A673 (cell line): ENCODE results near the gene POLR3F. TPM values are rescaled to one million over a fixed set of nuclear protein-coding genes. Genes with fewer than 3 reads are reported as not detected.
"Not testable (repeated sequence)": the region's sequence is repeated elsewhere in the genome, so short reads cannot be mapped to it uniquely, and the experiment has no call there.

Experiments
- BruUV-seq: library from RNA; stranded (reverse); fragments of 400-500 nt; replicated peaks from 2 replicates; lab custom pipeline; 2021; lab: Mats Ljungman, UMichigan
- CTCF ChIA-PET: fragments of 300-600 bp; sonication (Branson Sonifier 250); formaldehyde crosslinking; loops from one replicate; lab custom pipeline; 2022; ENCODE audit warnings: antibody characterized with exemption; lab: Charles Lee
- POLR2A ChIA-PET: fragments of 300-600 bp; sonication (Branson Sonifier 250); formaldehyde crosslinking; loops from one replicate; lab custom pipeline; 2022; ENCODE audit warnings: antibody characterized with exemption; ENCODE audit not compliant: low non-redundant PET; lab: Charles Lee
- DNase-seq: peaks from one replicate; pipeline ENCODE4 v3.0.0-alpha.2; 2015; ENCODE audit warnings: low spot score
- H3K27ac ChIP-seq: fragments of 200-600 bp; sonication (generic); 2 replicates; pipeline ENCODE4 v1.5.1; 2016; ENCODE audit warnings: mixed run types, low read depth, mild to moderate bottlenecking, mixed read lengths, antibody characterized with exemption, low read length; ENCODE audit not compliant: poor library complexity, severe bottlenecking
- H3K27me3 ChIP-seq: fragments of 200-600 bp; sonication (generic); replicated peaks from 2 replicates; pipeline ENCODE4 v1.6.1; 2017; ENCODE audit warnings: mixed run types, low read depth, mild to moderate bottlenecking, mixed read lengths, antibody characterized with exemption, low read length; ENCODE audit not compliant: insufficient read depth, poor library complexity
- H3K36me3 ChIP-seq: fragments of 200-600 bp; sonication (generic); 2 replicates; pipeline ENCODE4 v1.6.1; 2016; ENCODE audit warnings: mixed run types, mild to moderate bottlenecking, mixed read lengths, antibody characterized with exemption, low read length; ENCODE audit not compliant: insufficient read depth, poor library complexity, severe bottlenecking
- H3K4me1 ChIP-seq: fragments of 200-600 bp; sonication (generic); 2 replicates; pipeline ENCODE4 v1.6.1; 2017; ENCODE audit warnings: mixed run types, mild to moderate bottlenecking, mixed read lengths, antibody characterized with exemption, low read length; ENCODE audit not compliant: insufficient read depth, poor library complexity, severe bottlenecking
- H3K4me3 ChIP-seq: fragments of 200-600 bp; sonication (generic); 2 replicates; pipeline ENCODE4 v1.5.1; 2016; ENCODE audit warnings: low read depth, mixed run types, mild to moderate bottlenecking, mixed read lengths, low read length; ENCODE audit not compliant: poor library complexity, severe bottlenecking
- H3K9me3 ChIP-seq: fragments of 200-600 bp; sonication (generic); 2 replicates; pipeline ENCODE4 v1.6.1; 2016; ENCODE audit warnings: mixed run types, low read depth, mild to moderate bottlenecking, mixed read lengths, antibody characterized with exemption, low read length; ENCODE audit not compliant: poor library complexity, severe bottlenecking
- CTCF ChIP-seq: fragments of 300-800, 200-600 bp; sonication (generic); conservative IDR thresholded peaks from 2 replicates; pipeline ENCODE4 v1.5.1; 2017; ENCODE audit warnings: low read depth, mild to moderate bottlenecking, antibody characterized with exemption, low read length, moderate library complexity, mixed read lengths
- EZH2 ChIP-seq: fragments of 200-600 bp; sonication (generic); IDR thresholded peaks from 2 replicates; pipeline ENCODE4 v1.6.1; 2017; ENCODE audit warnings: borderline replicate concordance, low read depth, mild to moderate bottlenecking, mixed read lengths, antibody characterized with exemption, low read length; ENCODE audit not compliant: poor library complexity, severe bottlenecking
- intact Hi-C: fragments of 100-400 bp; cut with micrococcal nuclease; formaldehyde crosslinking; loops from one replicate; pipeline ENCODE4 v1.10.0; 2022; ENCODE audit not compliant: unreplicated experiment
- total RNA-seq: library from RNA; stranded (reverse); gene quantifications from 2 replicates; pipeline ENCODE4 v1.2.3, GENCODE V29; 2021

The POLR3F gene
- total RNA-seq, 1 experiment from 2014 or later, result 22.1 TPM

GRCh38 chr20:18524646-18525045 lies 57.5 kb downstream of the POLR3F start:
- Histone ChIP-seq H3K9me3 (no peaks in the 10 kb centered on the region), H3K36me3 (peaks cover 48% of the 10 kb centered on the region), H3K4me3 (no peak overlapping the region), H3K27me3 (no peaks in the 10 kb centered on the region), H3K4me1 (no peaks in the 10 kb centered on the region), H3K27ac (no peak overlapping the region)
- POLR2A ChIA-PET, result no interaction called here
- no peak for DNase-seq
- no TSS peak for BruUV-seq
- CTCF ChIA-PET, result no interaction called here
- TF ChIP-seq EZH2, result no peak
- no peak for TF ChIP-seq CTCF
- intact Hi-C loops, result no loop called here

- CTCF ChIA-PET, result not testable (repeated sequence)
These were observed 59.6 kb downstream of the POLR3F start for GRCh38 chr20:18526761-18527160.

GRCh38 chr20:18527339-18527738 lies 60.1 kb downstream of the POLR3F start:
- intact Hi-C loops, result no loop called here
- no peak for DNase-seq
- Histone ChIP-seq H3K4me3 (no peak overlapping the region), H3K4me1 (no peaks in the 10 kb centered on the region), H3K27me3 (no peaks in the 10 kb centered on the region), H3K9me3 (no peaks in the 10 kb centered on the region), H3K36me3 (peaks cover 68% of the 10 kb centered on the region), H3K27ac (no peak overlapping the region)
- ChIA-PET CTCF (no interaction called here), POLR2A (no interaction called here)
- no TSS peak for BruUV-seq
- TF ChIP-seq CTCF (no peak), EZH2 (no peak)

More at GRCh38 chr20:18526761-18527160, 59.6 kb downstream of the POLR3F start:
- H3K9me3 ChIP-seq, H3K27ac ChIP-seq, BruUV-seq, H3K4me3 ChIP-seq, H3K27me3 ChIP-seq, intact Hi-C loops, POLR2A ChIA-PET, DNase-seq, H3K4me1 ChIP-seq: not testable (repeated sequence)
- H3K36me3 ChIP-seq, result peaks cover 62% of the 10 kb centered on the region

GRCh38 chr20:18527836-18528235 lies 60.6 kb downstream of the POLR3F start:
- POLR2A ChIA-PET, result no interaction called here
- H3K36me3 ChIP-seq, result peaks cover 73% of the 10 kb centered on the region
- no peak for DNase-seq
- no peak overlapping the region for H3K4me3 ChIP-seq
- no peaks in the 10 kb centered on the region for H3K27me3 ChIP-seq
- no peak for TF ChIP-seq CTCF
- no peak for TF ChIP-seq EZH2
- no peaks in the 10 kb centered on the region for H3K9me3 ChIP-seq
- intact Hi-C loops, result no loop called here
- CTCF ChIA-PET, result no interaction called here
- no TSS peak for BruUV-seq
- H3K27ac ChIP-seq, result no peak overlapping the region
- H3K4me1 ChIP-seq, result no peaks in the 10 kb centered on the region
